ENCODE data around the gene CALHM4.

DNA sequence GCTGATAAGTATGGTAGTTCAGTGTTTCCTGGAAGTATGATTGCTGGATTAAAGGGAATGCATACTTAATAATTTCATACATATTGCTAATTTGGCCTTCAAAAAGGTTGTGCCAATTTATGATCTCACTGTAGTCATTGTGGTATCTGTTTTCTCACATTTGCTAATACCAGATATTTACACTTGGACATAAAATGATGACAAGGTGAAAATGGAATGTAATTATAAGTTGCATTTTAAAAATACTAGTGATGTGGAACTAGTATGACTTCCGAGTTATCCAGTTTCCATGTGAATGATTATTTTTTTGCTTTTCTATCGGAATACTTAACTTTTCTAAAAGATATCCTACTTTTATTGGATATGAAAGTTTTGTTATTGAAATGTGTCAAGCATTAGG is 33.2 kb downstream of the CALHM4 start:
- TF ChIP-seq, protein P1, sequence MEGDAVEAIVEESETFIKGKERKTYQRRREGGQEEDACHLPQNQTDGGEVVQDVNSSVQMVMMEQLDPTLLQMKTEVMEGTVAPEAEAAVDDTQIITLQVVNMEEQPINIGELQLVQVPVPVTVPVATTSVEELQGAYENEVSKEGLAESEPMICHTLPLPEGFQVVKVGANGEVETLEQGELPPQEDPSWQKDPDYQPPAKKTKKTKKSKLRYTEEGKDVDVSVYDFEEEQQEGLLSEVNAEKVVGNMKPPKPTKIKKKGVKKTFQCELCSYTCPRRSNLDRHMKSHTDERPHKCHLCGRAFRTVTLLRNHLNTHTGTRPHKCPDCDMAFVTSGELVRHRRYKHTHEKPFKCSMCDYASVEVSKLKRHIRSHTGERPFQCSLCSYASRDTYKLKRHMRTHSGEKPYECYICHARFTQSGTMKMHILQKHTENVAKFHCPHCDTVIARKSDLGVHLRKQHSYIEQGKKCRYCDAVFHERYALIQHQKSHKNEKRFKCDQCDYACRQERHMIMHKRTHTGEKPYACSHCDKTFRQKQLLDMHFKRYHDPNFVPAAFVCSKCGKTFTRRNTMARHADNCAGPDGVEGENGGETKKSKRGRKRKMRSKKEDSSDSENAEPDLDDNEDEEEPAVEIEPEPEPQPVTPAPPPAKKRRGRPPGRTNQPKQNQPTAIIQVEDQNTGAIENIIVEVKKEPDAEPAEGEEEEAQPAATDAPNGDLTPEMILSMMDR (conservative IDR thresholded peaks at IDR 0.05) = no peak
- no peak for TF ChIP-seq ZFX (IDR thresholded peaks at IDR 0.05)
